ENCODE results near the gene GADD45A. TPM values are rescaled to one million over a fixed set of nuclear protein-coding genes. Genes with fewer than 3 reads are reported as not detected.

Gene GADD45A
- 106 and 164 TPM in 2 replicates for polyA plus RNA-seq (2012; rRNA removed)
- 138 and 141 TPM in 2 replicates for polyA plus RNA-seq (2012; cell fraction: cytosol; rRNA removed)
- polyA plus RNA-seq (2012; cell fraction: nucleus; rRNA removed): 334 and 376 TPM in 2 replicates

- H3K4me3 ChIP-seq (ENCODE audit: low read depth in 2 of 2, low read length in 1 of 2): peak within 1 kb of the TSS; percentile 87 to 98
- CTCF ChIA-PET: interaction anchor here (0.7 to 10.1 kb wide), 12 partner anchors 9 to 165 kb away, joined by 3 to 100 read pairs (median 3); no protein-coding TSS in a partner anchor
- peaks cover 33% of the 10 kb centered on the region for H3K79me2 ChIP-seq (ENCODE audit: insufficient read depth)
- no peaks in the 10 kb centered on the region for H3K9me2 ChIP-seq
- WGBS (ENCODE audit: low lambda C conversion rate): 4% methylated on average over 4 of the region's 39 CpGs
- H3K4me2 ChIP-seq: peak within 1 kb of the TSS; percentile 90
- H3K36me3 ChIP-seq (replicated peaks in 1 of 2; ENCODE audit: control insufficient read depth in 1 of 2, insufficient read depth in 2 of 2, low read length in 1 of 2): peaks cover 31 to 38% of the 10 kb centered on the region in 2 experiments
- H3K9me3 ChIP-seq: no peaks in the 10 kb centered on the region
- peaks cover 15 to 28% of the 10 kb centered on the region in 2 experiments; a peak in 3 of 4 replicates for H3K4me1 ChIP-seq (ENCODE audit: control insufficient read depth in 1 of 2, insufficient read depth in 2 of 2, low read depth in 1 of 2, low read length in 1 of 2)
- H3K9ac ChIP-seq: peak within 1 kb of the TSS; percentile 97
- H2AFZ ChIP-seq (ENCODE audit: low read depth): 0 out of 2 replicates have a peak within 1 kb of the TSS, but pooled peaks have one; percentile 21
- peaks cover 20% of the 10 kb centered on the region for H4K20me1 ChIP-seq (ENCODE audit: insufficient read depth)
- H3F3A ChIP-seq (replicated peaks; ENCODE audit: insufficient read depth): peaks cover 60% of the 10 kb centered on the region
- H3K27ac ChIP-seq (ENCODE audit: low read depth in 2 of 2, low read length in 1 of 2): peak within 1 kb of the TSS; percentile 96 to 99
- H3K27me3 ChIP-seq (ENCODE audit: insufficient read depth): no peaks in the 10 kb centered on the region
- POLR2A ChIA-PET: interaction anchor here (0.8 to 3.6 kb wide), 11 partner anchors 8 to 124 kb away, joined by 3 to 25 read pairs (median 6); no protein-coding TSS in a partner anchor
- peak; percentile 95 for DNase-seq
- TF ChIP-seq TAF1 (IDR thresholded peaks at IDR 0.05; ENCODE audit: borderline replicate concordance, low read depth, low read length) (peak; percentile 100), FOXJ3 (CRISPR knock-in tag; IDR thresholded peaks at IDR 0.05) (no peak), GABPA (IDR thresholded peaks at IDR 0.05; ENCODE audit: low read depth) (no peak), EP300 (IDR thresholded peaks at IDR 0.05; ENCODE audit: borderline replicate concordance in 1 of 2, low read depth in 1 of 2, low read length in 1 of 2) (no peak; a peak in 1 of 4 replicates), SMC3 (IDR thresholded peaks at IDR 0.05; ENCODE audit: low read depth, low read length) (no peak), ZBTB33 (IDR thresholded peaks at IDR 0.05; ENCODE audit: borderline replicate concordance, low read depth) (no peak), SIN3A (IDR thresholded peaks at IDR 0.05; ENCODE audit: borderline replicate concordance, low read depth, low read length) (peak; percentile 94), CHD2 (IDR thresholded peaks at IDR 0.05; ENCODE audit: low read length, partially characterized antibody) (peak; percentile 70), RFX5 (IDR thresholded peaks at IDR 0.05; ENCODE audit: low read length) (peak; percentile 82), NFIC (IDR thresholded peaks at IDR 0.05; ENCODE audit: borderline replicate concordance) (no peak), TEAD4 (IDR thresholded peaks at IDR 0.05; ENCODE audit: borderline replicate concordance, insufficient read depth) (no peak), NRF1 (IDR thresholded peaks at IDR 0.05; ENCODE audit: low read depth, low read length) (0 out of 2 replicates have a peak, but pooled peaks have one; percentile 17), GATA2 (CRISPR knock-in tag; IDR thresholded peaks at IDR 0.05) (no peak), RCOR1 (IDR thresholded peaks at IDR 0.05; ENCODE audit: low read length) (no peak; the same call in 1 of the 2 replicates), REST (IDR thresholded peaks at IDR 0.05; ENCODE audit: low read depth, low read length) (peak; percentile 84), RXRA (IDR thresholded peaks at IDR 0.05; ENCODE audit: borderline replicate concordance, low read depth) (no peak; the same call in 1 of the 2 replicates), MXI1 (IDR thresholded peaks at IDR 0.05; ENCODE audit: low read depth, low read length) (peak; percentile 70), TCF12 (IDR thresholded peaks at IDR 0.05) (peak; percentile 33; the same call in 1 of the 2 replicates), MEF2A (IDR thresholded peaks at IDR 0.05; ENCODE audit: borderline replicate concordance, low read depth) (peak; percentile 4; the same call in 1 of the 2 replicates), FOXM1 (IDR thresholded peaks at IDR 0.05; ENCODE audit: low read depth) (no peak), FOSL2 (IDR thresholded peaks at IDR 0.05; ENCODE audit: borderline replicate concordance, low read depth) (no peak), RAD21 (IDR thresholded peaks at IDR 0.05; ENCODE audit: low read length) (no peak), MAX (IDR thresholded peaks at IDR 0.05; ENCODE audit: low read depth) (peak; percentile 84), POLR2AphosphoS5 (IDR thresholded peaks at IDR 0.05; ENCODE audit: low read depth, low read length) (peak; percentile 100), YY1 (IDR thresholded peaks at IDR 0.05; ENCODE audit: low read depth) (no peak)
- TF ChIP-seq, protein P1, sequence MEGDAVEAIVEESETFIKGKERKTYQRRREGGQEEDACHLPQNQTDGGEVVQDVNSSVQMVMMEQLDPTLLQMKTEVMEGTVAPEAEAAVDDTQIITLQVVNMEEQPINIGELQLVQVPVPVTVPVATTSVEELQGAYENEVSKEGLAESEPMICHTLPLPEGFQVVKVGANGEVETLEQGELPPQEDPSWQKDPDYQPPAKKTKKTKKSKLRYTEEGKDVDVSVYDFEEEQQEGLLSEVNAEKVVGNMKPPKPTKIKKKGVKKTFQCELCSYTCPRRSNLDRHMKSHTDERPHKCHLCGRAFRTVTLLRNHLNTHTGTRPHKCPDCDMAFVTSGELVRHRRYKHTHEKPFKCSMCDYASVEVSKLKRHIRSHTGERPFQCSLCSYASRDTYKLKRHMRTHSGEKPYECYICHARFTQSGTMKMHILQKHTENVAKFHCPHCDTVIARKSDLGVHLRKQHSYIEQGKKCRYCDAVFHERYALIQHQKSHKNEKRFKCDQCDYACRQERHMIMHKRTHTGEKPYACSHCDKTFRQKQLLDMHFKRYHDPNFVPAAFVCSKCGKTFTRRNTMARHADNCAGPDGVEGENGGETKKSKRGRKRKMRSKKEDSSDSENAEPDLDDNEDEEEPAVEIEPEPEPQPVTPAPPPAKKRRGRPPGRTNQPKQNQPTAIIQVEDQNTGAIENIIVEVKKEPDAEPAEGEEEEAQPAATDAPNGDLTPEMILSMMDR (IDR thresholded peaks at IDR 0.05): no peak
Measured at GRCh38 chr1:67685067-67685557, at the start of gene GADD45A. Gene GADD45A (plus strand): TSS chr1:67685201. CDS start chr1:67685495, 294 bp downstream.

Data from SK-N-SH (cell line).